Hematopoietic multipotent progenitor cell (in vitro differentiated cells): Measurements from ENCODE around the gene SRP72. TPM values are rescaled to one million over a fixed set of nuclear protein-coding genes. Genes with fewer than 3 reads are reported as not detected.

Source experiments
- DNase-seq, 3 donors: peaks; one replicate each; pipeline ENCODE4 v3.0.0-alpha.2; 2011 to 2015; ENCODE audit warnings: low read depth in 2 of 3, low spot score in 2 of 3
- total RNA-seq: library from RNA; depleted of rRNA; stranded (reverse); fragments of >200 nt; gene quantifications from one replicate; pipeline ENCODE4 v1.2.3, GENCODE V29; 2012

Gene SRP72
- total RNA-seq, 1 donor = 48.7 TPM

GRCh38 chr4:56544573-56545131 is 77.2 kb downstream of the SRP72 start:
- DNase-seq = peak; percentile 79 to 86 (median 82)

GRCh38 chr4:56550642-56551041 is 83.2 kb downstream of the SRP72 start:
- DNase-seq = no peak

- DNase-seq = no peak
These were observed 84.1 kb downstream of the SRP72 start for GRCh38 chr4:56551516-56551915.

- no peak for DNase-seq
These were observed 84.9 kb downstream of the SRP72 start for GRCh38 chr4:56552273-56552672.

Other genes with a start within 250 kb of the SRP72 start
- 9.2 TPM for gene AASDH, start 80.1 kb upstream of the SRP72 start, total RNA-seq
- 13.2 TPM for gene PPAT, start 32.0 kb upstream of the SRP72 start, total RNA-seq
- 20.5 TPM for gene PAICS, start 31.4 kb upstream of the SRP72 start, total RNA-seq
- gene ARL9, start 38.2 kb downstream of the SRP72 start, total RNA-seq = 0.81 TPM
- 134 TPM for gene HOPX, start 213.7 kb downstream of the SRP72 start, total RNA-seq